GM21576 (cell line): Measurements from ENCODE around the gene TLK1.
A peak's percentile ranks its signal among the peaks of the same experiment; 100 is the strongest.

Source experiments
- ATAC-seq: cut with Tn5 transposase; IDR thresholded peaks from one replicate; pipeline ENCODE4 v1.9.1; 2021; ENCODE audit warnings: mild to moderate bottlenecking, moderate library complexity; ENCODE audit not compliant: unreplicated experiment

The TLK1 gene

GRCh38 chr2:170971071-170971470, 189.6 kb downstream of the TLK1 start:
- ATAC-seq: no peak

- no peak for ATAC-seq
Measured at GRCh38 chr2:170969872-170970496, 190.7 kb downstream of the TLK1 start.

- no peak for ATAC-seq
Measured at GRCh38 chr2:170969030-170969429, 191.7 kb downstream of the TLK1 start.

GRCh38 chr2:170968205-170969003, 192.3 kb downstream of the TLK1 start:
- no peak for ATAC-seq

GRCh38 chr2:170967553-170967952, 193.1 kb downstream of the TLK1 start:
- no peak for ATAC-seq

- no peak for ATAC-seq
Measured at GRCh38 chr2:170966648-170967396, 193.9 kb downstream of the TLK1 start.

- ATAC-seq: no peak
Measured at GRCh38 chr2:170965446-170966225, 195.1 kb downstream of the TLK1 start.

GRCh38 chr2:170963386-170963785, 197.3 kb downstream of the TLK1 start:
- ATAC-seq: no peak

- ATAC-seq: no peak
Measured at GRCh38 chr2:170953941-170954340, 206.8 kb downstream of the TLK1 start.

GRCh38 chr2:170950221-170950761, 210.4 kb downstream of the TLK1 start:
- ATAC-seq: peak; percentile 81

GRCh38 chr2:170949415-170949814, 211.3 kb downstream of the TLK1 start:
- no peak for ATAC-seq

- no peak for ATAC-seq
Measured at GRCh38 chr2:170944545-170944944, 216.1 kb downstream of the TLK1 start.

GRCh38 chr2:170943596-170943995, 217.1 kb downstream of the TLK1 start:
- no peak for ATAC-seq

GRCh38 chr2:170943041-170943440, 217.7 kb downstream of the TLK1 start:
- ATAC-seq: no peak

GRCh38 chr2:170942615-170943014, 218.1 kb downstream of the TLK1 start:
- no peak for ATAC-seq
